ENCODE results near the gene MASP2. TPM values are rescaled to one million over a fixed set of nuclear protein-coding genes. Genes with fewer than 3 reads are reported as not detected.

Gene MASP2
- total and polyA plus RNA-seq, 9 of the 15 experiments (the other 6 are each of a cell fraction or from before 2014, with no cell fraction given), result 0.01 to 0.23 (median 0.06) TPM; not detected in 3

DNA sequence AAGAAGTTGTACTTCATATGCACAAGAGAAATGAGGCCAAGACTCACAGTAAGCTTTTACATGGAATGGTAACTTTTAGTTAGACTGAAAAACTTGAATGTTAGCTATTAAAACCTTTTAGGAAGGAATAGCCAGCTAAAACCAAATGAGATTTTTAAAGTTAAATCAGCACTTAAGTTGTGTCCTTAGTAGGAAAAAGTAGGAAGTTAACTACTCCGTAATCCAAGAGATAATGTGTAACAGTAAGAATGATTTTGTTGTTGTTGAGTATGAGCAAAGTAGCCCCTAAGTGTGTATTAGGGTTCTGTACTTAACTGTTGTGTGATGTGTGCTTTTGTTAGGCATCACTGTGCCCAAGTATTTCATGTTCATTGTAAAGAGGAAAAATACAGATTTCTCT is 21.4 kb downstream of the MASP2 start:
- no peaks in the 10 kb centered on the region for H3K9me1 ChIP-seq (ENCODE audit: control insufficient read depth, insufficient read depth, low read length)
- H3K27me3 ChIP-seq (ENCODE audit: control insufficient read depth in 2 of 2, insufficient read depth in 2 of 2, low read length in 2 of 2), result no peaks in the 10 kb centered on the region
- H3K4me1 ChIP-seq (replicated peaks in 1 of 2; ENCODE audit: control insufficient read depth in 2 of 2, insufficient read depth in 2 of 2, low read length in 2 of 2), result no peaks in the 10 kb centered on the region
- in situ Hi-C loops (cut with MboI), result no loop called here
- intact Hi-C loops (cut with micrococcal nuclease), result no loop called here
- no peak overlapping the region for H3K27ac ChIP-seq (ENCODE audit: extremely low read depth, low read depth, low read length)
- WGBS (ENCODE audit: insufficient coverage, low coverage, missing lambda C conversion rate), result 95% methylated on average over 1 of the region's 1 CpG
- H3K79me2 ChIP-seq (ENCODE audit: control insufficient read depth, insufficient read depth, low read length), result no peaks in the 10 kb centered on the region
- no peak overlapping the region for H2AFZ ChIP-seq (ENCODE audit: low read depth, low read length)
- DNase-seq (ENCODE audit: extremely low read depth in 1 of 4, low spot score in 3 of 4) (no peak), ATAC-seq (no peak), FAIRE-seq (no peak)
- TF ChIP-seq ASH1L (IDR thresholded peaks at IDR 0.05; ENCODE audit: borderline replicate concordance, low read depth, partially characterized antibody) (no peak), POLR2A (conservative IDR thresholded peaks at IDR 0.05) (peak; percentile 48), MTA2 (IDR thresholded peaks at IDR 0.05; ENCODE audit: low read depth) (no peak), POLR2B (IDR thresholded peaks at IDR 0.05; ENCODE audit: low read depth, partially characterized antibody) (peak; percentile 24), TRIM24 (IDR thresholded peaks at IDR 0.05) (no peak), MCM2 (IDR thresholded peaks at IDR 0.05; ENCODE audit: low read depth) (no peak), RNF2 (IDR thresholded peaks at IDR 0.05) (no peak), KLF1 (tag; IDR thresholded peaks at IDR 0.05) (no peak), POLR2AphosphoS2 (IDR thresholded peaks at IDR 0.05; ENCODE audit: low read length) (peak; percentile 89), MECOM (CRISPR knock-in tag; IDR thresholded peaks at IDR 0.05) (no peak), ZNF780A (CRISPR knock-in tag; IDR thresholded peaks at IDR 0.05) (no peak), SUPT5H (IDR thresholded peaks at IDR 0.05) (peak; percentile 53)
- TF ChIP-seq, protein P1, sequence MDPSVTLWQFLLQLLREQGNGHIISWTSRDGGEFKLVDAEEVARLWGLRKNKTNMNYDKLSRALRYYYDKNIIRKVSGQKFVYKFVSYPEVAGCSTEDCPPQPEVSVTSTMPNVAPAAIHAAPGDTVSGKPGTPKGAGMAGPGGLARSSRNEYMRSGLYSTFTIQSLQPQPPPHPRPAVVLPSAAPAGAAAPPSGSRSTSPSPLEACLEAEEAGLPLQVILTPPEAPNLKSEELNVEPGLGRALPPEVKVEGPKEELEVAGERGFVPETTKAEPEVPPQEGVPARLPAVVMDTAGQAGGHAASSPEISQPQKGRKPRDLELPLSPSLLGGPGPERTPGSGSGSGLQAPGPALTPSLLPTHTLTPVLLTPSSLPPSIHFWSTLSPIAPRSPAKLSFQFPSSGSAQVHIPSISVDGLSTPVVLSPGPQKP (CRISPR knock-in tag; IDR thresholded peaks at IDR 0.05), result no peak
- TF ChIP-seq, protein P2, sequence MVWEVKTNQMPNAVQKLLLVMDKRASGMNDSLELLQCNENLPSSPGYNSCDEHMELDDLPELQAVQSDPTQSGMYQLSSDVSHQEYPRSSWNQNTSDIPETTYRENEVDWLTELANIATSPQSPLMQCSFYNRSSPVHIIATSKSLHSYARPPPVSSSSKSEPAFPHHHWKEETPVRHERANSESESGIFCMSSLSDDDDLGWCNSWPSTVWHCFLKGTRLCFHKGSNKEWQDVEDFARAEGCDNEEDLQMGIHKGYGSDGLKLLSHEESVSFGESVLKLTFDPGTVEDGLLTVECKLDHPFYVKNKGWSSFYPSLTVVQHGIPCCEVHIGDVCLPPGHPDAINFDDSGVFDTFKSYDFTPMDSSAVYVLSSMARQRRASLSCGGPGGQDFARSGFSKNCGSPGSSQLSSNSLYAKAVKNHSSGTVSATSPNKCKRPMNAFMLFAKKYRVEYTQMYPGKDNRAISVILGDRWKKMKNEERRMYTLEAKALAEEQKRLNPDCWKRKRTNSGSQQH (CRISPR knock-in tag; IDR thresholded peaks at IDR 0.05), result no peak
- ChIA-PET CTCF (ENCODE audit: low intra/inter-chr PET ratio) (no interaction called here), POLR2A (interaction anchor here (0.8 to 1.5 kb wide), 3 partner anchors 8 to 183 kb away, joined by 3 to 4 read pairs (median 4); no protein-coding TSS in a partner anchor)
- H3K4me3 ChIP-seq, result no peak overlapping the region
- no peaks in the 10 kb centered on the region for H3K9me3 ChIP-seq (replicated peaks; ENCODE audit: control insufficient read depth, insufficient read depth, low read depth, low read length)
- peaks cover 67% of the 10 kb centered on the region for H3K36me3 ChIP-seq (ENCODE audit: control insufficient read depth, insufficient read depth, low read length)
- no peak overlapping the region for H3K4me2 ChIP-seq (ENCODE audit: insufficient read depth, low read length)
- H4K20me1 ChIP-seq (replicated peaks; ENCODE audit: control insufficient read depth, insufficient read depth, low read length), result no peaks in the 10 kb centered on the region
- no peak overlapping the region for H3K9ac ChIP-seq (ENCODE audit: insufficient read depth in 1 of 2, low read depth in 2 of 2, low read length in 2 of 2)
- no TSS peak for BruUV-seq (replicated peaks)
